ENCODE results near the gene LRMDA. TPM values are rescaled to one million over a fixed set of nuclear protein-coding genes. Genes with fewer than 3 reads are reported as not detected.

The LRMDA gene
- total RNA-seq, 6 donors from 2014 or later: 12.8 to 185 (median 18.1) TPM

- H3K36me3 ChIP-seq: no peaks in the 10 kb centered on the region
- no peak for TF ChIP-seq EP300 (IDR thresholded peaks at IDR 0.05)
- TF ChIP-seq, protein P1, sequence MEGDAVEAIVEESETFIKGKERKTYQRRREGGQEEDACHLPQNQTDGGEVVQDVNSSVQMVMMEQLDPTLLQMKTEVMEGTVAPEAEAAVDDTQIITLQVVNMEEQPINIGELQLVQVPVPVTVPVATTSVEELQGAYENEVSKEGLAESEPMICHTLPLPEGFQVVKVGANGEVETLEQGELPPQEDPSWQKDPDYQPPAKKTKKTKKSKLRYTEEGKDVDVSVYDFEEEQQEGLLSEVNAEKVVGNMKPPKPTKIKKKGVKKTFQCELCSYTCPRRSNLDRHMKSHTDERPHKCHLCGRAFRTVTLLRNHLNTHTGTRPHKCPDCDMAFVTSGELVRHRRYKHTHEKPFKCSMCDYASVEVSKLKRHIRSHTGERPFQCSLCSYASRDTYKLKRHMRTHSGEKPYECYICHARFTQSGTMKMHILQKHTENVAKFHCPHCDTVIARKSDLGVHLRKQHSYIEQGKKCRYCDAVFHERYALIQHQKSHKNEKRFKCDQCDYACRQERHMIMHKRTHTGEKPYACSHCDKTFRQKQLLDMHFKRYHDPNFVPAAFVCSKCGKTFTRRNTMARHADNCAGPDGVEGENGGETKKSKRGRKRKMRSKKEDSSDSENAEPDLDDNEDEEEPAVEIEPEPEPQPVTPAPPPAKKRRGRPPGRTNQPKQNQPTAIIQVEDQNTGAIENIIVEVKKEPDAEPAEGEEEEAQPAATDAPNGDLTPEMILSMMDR (IDR thresholded peaks at IDR 0.05): no peak
- no peak for DNase-seq
- H3K4me1 ChIP-seq: peaks cover 6 to 23% (median 19%) of the 10 kb centered on the region in 4 donors
- ATAC-seq (ENCODE audit: low FRiP score in 2 of 2): no peak
- no peak overlapping the region for H3K4me3 ChIP-seq
- H3K27ac ChIP-seq: no peak overlapping the region
- H3K9me3 ChIP-seq: peaks cover 0 to 8% (median 5%) of the 10 kb centered on the region in 4 donors
- no peaks in the 10 kb centered on the region for H3K27me3 ChIP-seq
Measured at GRCh38 chr10:76038696-76039095, 607.3 kb downstream of the LRMDA start.

- Histone ChIP-seq H3K27me3 (no peaks in the 10 kb centered on the region), H3K4me1 (peaks cover 0 to 9% (median 7%) of the 10 kb centered on the region in 4 donors), H3K27ac (no peak overlapping the region), H3K9me3 (peaks cover 0 to 8% (median 5%) of the 10 kb centered on the region in 4 donors), H3K36me3 (no peaks in the 10 kb centered on the region), H3K4me3 (no peak overlapping the region)
- no peak for DNase-seq
- ATAC-seq (ENCODE audit: low FRiP score in 2 of 2): no peak
- TF ChIP-seq POLR2A (IDR thresholded peaks at IDR 0.05): no peak
- no peak for TF ChIP-seq EP300 (IDR thresholded peaks at IDR 0.05)
- no peak for TF ChIP-seq POLR2AphosphoS5 (IDR thresholded peaks at IDR 0.05)
- TF ChIP-seq, protein P1 (IDR thresholded peaks at IDR 0.05): no peak
- WGBS, 2 donors: 91 to 92% methylated on average over 5 to 6 of the region's 6 CpGs
Measured at GRCh38 chr10:76040107-76040829, 608.8 kb downstream of the LRMDA start.

DNA sequence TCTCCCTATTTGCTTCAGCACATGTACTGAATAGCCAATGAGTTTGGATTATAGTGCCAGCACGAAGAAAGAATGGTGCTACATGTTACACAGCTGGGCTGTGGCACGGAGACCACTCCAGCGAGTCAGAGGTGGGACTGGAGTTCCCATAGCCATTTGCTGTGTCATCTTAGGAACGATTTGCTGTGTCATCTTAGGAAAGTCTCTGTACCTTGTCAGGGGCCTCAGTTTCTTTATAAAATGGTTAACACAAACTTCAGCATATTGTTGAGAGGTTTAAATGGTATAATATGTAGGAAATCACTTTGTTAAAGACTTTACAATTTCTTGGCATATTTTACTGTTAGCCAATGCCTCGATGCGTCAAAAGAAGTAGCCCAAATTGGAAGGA, 609.4 kb downstream of the LRMDA start:
- no peak overlapping the region for H3K27ac ChIP-seq
- no peaks in the 10 kb centered on the region for H3K36me3 ChIP-seq
- peaks cover 0 to 4% (median 2%) of the 10 kb centered on the region in 4 donors for H3K4me1 ChIP-seq
- H3K9me3 ChIP-seq: peaks cover 0 to 8% (median 5%) of the 10 kb centered on the region in 4 donors
- H3K4me3 ChIP-seq: no peak overlapping the region
- TF ChIP-seq POLR2A (IDR thresholded peaks at IDR 0.05) (no peak), EP300 (IDR thresholded peaks at IDR 0.05) (no peak)
- no peak for ATAC-seq (ENCODE audit: low FRiP score in 2 of 2)
- no peaks in the 10 kb centered on the region for H3K27me3 ChIP-seq
- DNase-seq: no peak
- WGBS, 2 donors: 92 to 94% methylated on average over 6 of the region's 6 CpGs

GRCh38 chr10:76041551-76041950, 610.1 kb downstream of the LRMDA start:
- DNase-seq (no peak), ATAC-seq (ENCODE audit: low FRiP score in 2 of 2) (no peak)
- TF ChIP-seq EP300 (IDR thresholded peaks at IDR 0.05) (no peak), POLR2A (IDR thresholded peaks at IDR 0.05) (no peak), POLR2AphosphoS5 (IDR thresholded peaks at IDR 0.05) (no peak)
- TF ChIP-seq, protein P1 (IDR thresholded peaks at IDR 0.05): no peak
- Histone ChIP-seq H3K9me3 (peaks cover 0 to 8% (median 5%) of the 10 kb centered on the region in 4 donors), H3K36me3 (no peaks in the 10 kb centered on the region), H3K4me3 (no peak overlapping the region), H3K27ac (no peak overlapping the region), H3K4me1 (no peaks in the 10 kb centered on the region), H3K27me3 (no peaks in the 10 kb centered on the region)
- WGBS, 2 donors: 67 to 86% methylated on average over 5 of the region's 5 CpGs

GRCh38 chr10:76043261-76043660, 611.8 kb downstream of the LRMDA start:
- Histone ChIP-seq H3K4me3 (no peak overlapping the region), H3K36me3 (no peaks in the 10 kb centered on the region), H3K27ac (no peak overlapping the region), H3K27me3 (no peaks in the 10 kb centered on the region), H3K4me1 (no peaks in the 10 kb centered on the region), H3K9me3 (peaks cover 0 to 7% (median 5%) of the 10 kb centered on the region in 4 donors)
- 86 to 98% methylated on average over 2 of the region's 2 CpGs for WGBS, 2 donors
- DNase-seq: no peak
- TF ChIP-seq EP300 (IDR thresholded peaks at IDR 0.05) (no peak), POLR2AphosphoS5 (IDR thresholded peaks at IDR 0.05) (no peak), POLR2A (IDR thresholded peaks at IDR 0.05) (no peak)
- TF ChIP-seq, protein P1 (IDR thresholded peaks at IDR 0.05): no peak
- no peak for ATAC-seq (ENCODE audit: low FRiP score in 2 of 2)
